NCI-H128 (cell line): ENCODE data around the gene ADAMTSL5.

Experiments used
- DNase-seq: peaks from one replicate; lab custom pipeline; 2025; ENCODE audit not compliant: unreplicated experiment; lab: John Stamatoyannopoulos, UW

Gene ADAMTSL5

GRCh38 chr19:1467490-1468273, 45.1 kb downstream of the ADAMTSL5 start:
- DNase-seq = no peak

GRCh38 chr19:1467215-1467489, 45.7 kb downstream of the ADAMTSL5 start:
- no peak for DNase-seq

GRCh38 chr19:1466461-1467214, 46.2 kb downstream of the ADAMTSL5 start:
- DNase-seq = no peak

GRCh38 chr19:1466018-1466460, 46.8 kb downstream of the ADAMTSL5 start:
- DNase-seq = no peak

- no peak for DNase-seq
These were observed 47.4 kb downstream of the ADAMTSL5 start for GRCh38 chr19:1465191-1466016.

- no peak for DNase-seq
These were observed 51.0 kb downstream of the ADAMTSL5 start for GRCh38 chr19:1461862-1462261.

- no peak for DNase-seq
These were observed 52.5 kb downstream of the ADAMTSL5 start for GRCh38 chr19:1460033-1460995.

GRCh38 chr19:1459479-1459878, 53.3 kb downstream of the ADAMTSL5 start:
- DNase-seq = no peak

- no peak for DNase-seq
These were observed 54.9 kb downstream of the ADAMTSL5 start for GRCh38 chr19:1457892-1458291.

- no peak for DNase-seq
These were observed 55.6 kb downstream of the ADAMTSL5 start for GRCh38 chr19:1457031-1457739.

- no peak for DNase-seq
These were observed 56.5 kb downstream of the ADAMTSL5 start for GRCh38 chr19:1456121-1456900.

- DNase-seq = no peak
These were observed 57.3 kb downstream of the ADAMTSL5 start for GRCh38 chr19:1455336-1456120.
